ENCODE results near the gene FKRP. TPM values are rescaled to one million over a fixed set of nuclear protein-coding genes. Genes with fewer than 3 reads are reported as not detected.

Gene FKRP
- total and polyA plus RNA-seq, 2 of the 13 experiments (the other 11 are each of a cell fraction or from before 2014, with no cell fraction given) = 7.3 to 9.8 TPM

DNA sequence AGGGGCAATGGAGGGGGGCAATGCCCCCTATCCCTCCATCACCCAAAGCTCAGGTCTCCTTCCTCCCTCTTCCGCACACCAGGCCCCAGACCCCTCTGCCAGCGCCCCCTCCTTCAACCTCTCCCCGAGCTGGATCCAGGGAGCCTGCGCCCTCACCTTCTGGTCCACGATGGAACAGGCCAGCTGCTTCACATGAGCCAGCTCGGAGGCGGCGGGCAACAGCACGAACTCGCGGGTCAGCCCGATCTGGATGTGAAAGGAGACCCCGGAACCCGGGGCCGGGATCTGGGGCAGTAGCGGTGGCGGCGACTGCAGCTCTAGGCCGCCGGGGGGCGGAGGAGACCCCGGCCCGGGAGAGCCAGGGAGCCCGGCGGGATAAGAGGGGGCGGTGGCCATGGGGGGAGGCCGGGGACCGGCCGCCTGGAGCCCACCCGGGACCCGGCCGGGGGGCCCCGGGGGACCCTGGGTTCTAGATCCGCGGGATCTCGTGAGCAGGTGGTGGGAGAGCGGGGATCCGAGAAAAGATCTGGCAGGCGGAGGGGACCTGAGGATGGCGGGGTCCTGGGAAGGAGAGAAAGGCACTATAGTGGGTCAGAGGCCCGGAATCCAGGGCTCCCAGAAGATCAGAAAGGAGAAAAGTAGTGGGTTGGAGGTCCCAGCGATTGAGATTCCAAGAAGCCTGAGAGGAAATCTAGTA is 29.7 kb upstream of the FKRP start (continued):
- TF ChIP-seq ZNF749 (CRISPR knock-in tag; IDR thresholded peaks at IDR 0.05; ENCODE audit: borderline replicate concordance) (no peak), ETV5 (CRISPR knock-in tag; IDR thresholded peaks at IDR 0.05; ENCODE audit: borderline replicate concordance) (0 out of 2 replicates have a peak, but pooled peaks have one; percentile 4), ZNF766 (CRISPR knock-in tag; IDR thresholded peaks at IDR 0.05; ENCODE audit: borderline replicate concordance) (no peak), ZNF274 (CRISPR knock-in tag; IDR thresholded peaks at IDR 0.05) (peak; percentile 19; the same call in 1 of the 2 replicates), POLR2G (IDR thresholded peaks at IDR 0.05; ENCODE audit: low read depth, low read length) (no peak), STAT5B (CRISPR knock-in tag; IDR thresholded peaks at IDR 0.05) (no peak), FOSL1 (CRISPR knock-in tag; IDR thresholded peaks at IDR 0.05; ENCODE audit: borderline replicate concordance) (no peak), KLF16 (CRISPR knock-in tag; IDR thresholded peaks at IDR 0.05) (no peak), ZNF879 (CRISPR knock-in tag; IDR thresholded peaks at IDR 0.05) (no peak), ZFY (CRISPR knock-in tag; IDR thresholded peaks at IDR 0.05) (peak; percentile 47), ZNF329 (CRISPR knock-in tag; IDR thresholded peaks at IDR 0.05; ENCODE audit: low read depth) (no peak), MAF1 (CRISPR knock-in tag; IDR thresholded peaks at IDR 0.05; ENCODE audit: borderline replicate concordance) (no peak), SRY (CRISPR knock-in tag; IDR thresholded peaks at IDR 0.05) (no peak), ZC3H4 (CRISPR knock-in tag; IDR thresholded peaks at IDR 0.05; ENCODE audit: borderline replicate concordance) (no peak), ZSCAN29 (CRISPR knock-in tag; conservative IDR thresholded peaks at IDR 0.05) (no peak), ZNF350 (CRISPR knock-in tag; IDR thresholded peaks at IDR 0.05; ENCODE audit: borderline replicate concordance, low read depth) (0 out of 2 replicates have a peak, but pooled peaks have one; percentile 4), SCMH1 (CRISPR knock-in tag; IDR thresholded peaks at IDR 0.05; ENCODE audit: borderline replicate concordance) (no peak), CBX1 (IDR thresholded peaks at IDR 0.05; ENCODE audit: low read depth) (no peak), HNF4A (CRISPR knock-in tag; IDR thresholded peaks at IDR 0.05) (no peak), POLR2AphosphoS5 (IDR thresholded peaks at IDR 0.05; ENCODE audit: low read depth, low read length) (no peak), ZNF296 (CRISPR knock-in tag; conservative IDR thresholded peaks at IDR 0.05) (no peak)
- TF ChIP-seq, protein P1, sequence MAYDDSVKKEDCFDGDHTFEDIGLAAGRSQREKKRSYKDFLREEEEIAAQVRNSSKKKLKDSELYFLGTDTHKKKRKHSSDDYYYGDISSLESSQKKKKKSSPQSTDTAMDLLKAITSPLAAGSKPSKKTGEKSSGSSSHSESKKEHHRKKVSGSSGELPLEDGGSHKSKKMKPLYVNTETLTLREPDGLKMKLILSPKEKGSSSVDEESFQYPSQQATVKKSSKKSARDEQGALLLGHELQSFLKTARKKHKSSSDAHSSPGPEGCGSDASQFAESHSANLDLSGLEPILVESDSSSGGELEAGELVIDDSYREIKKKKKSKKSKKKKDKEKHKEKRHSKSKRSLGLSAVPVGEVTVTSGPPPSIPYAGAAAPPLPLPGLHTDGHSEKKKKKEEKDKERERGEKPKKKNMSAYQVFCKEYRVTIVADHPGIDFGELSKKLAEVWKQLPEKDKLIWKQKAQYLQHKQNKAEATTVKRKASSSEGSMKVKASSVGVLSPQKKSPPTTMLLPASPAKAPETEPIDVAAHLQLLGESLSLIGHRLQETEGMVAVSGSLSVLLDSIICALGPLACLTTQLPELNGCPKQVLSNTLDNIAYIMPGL (CRISPR knock-in tag; IDR thresholded peaks at IDR 0.05; ENCODE audit: borderline replicate concordance in 1 of 2, low read depth in 1 of 2) = peak in 1 of 2 experiments; percentile 43; a peak in 1 of 4 replicates
- TF ChIP-seq, protein P2, sequence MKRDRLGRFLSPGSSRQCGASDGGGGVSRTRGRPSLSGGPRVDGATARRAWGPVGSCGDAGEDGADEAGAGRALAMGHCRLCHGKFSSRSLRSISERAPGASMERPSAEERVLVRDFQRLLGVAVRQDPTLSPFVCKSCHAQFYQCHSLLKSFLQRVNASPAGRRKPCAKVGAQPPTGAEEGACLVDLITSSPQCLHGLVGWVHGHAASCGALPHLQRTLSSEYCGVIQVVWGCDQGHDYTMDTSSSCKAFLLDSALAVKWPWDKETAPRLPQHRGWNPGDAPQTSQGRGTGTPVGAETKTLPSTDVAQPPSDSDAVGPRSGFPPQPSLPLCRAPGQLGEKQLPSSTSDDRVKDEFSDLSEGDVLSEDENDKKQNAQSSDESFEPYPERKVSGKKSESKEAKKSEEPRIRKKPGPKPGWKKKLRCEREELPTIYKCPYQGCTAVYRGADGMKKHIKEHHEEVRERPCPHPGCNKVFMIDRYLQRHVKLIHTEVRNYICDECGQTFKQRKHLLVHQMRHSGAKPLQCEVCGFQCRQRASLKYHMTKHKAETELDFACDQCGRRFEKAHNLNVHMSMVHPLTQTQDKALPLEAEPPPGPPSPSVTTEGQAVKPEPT (CRISPR knock-in tag; IDR thresholded peaks at IDR 0.05; ENCODE audit: low read depth) = peak; percentile 46; the same call in 1 of the 2 replicates
- TF ChIP-seq, protein P3, sequence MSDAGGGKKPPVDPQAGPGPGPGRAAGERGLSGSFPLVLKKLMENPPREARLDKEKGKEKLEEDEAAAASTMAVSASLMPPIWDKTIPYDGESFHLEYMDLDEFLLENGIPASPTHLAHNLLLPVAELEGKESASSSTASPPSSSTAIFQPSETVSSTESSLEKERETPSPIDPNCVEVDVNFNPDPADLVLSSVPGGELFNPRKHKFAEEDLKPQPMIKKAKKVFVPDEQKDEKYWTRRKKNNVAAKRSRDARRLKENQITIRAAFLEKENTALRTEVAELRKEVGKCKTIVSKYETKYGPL (CRISPR knock-in tag; IDR thresholded peaks at IDR 0.05) = no peak
- TF ChIP-seq, protein P4, sequence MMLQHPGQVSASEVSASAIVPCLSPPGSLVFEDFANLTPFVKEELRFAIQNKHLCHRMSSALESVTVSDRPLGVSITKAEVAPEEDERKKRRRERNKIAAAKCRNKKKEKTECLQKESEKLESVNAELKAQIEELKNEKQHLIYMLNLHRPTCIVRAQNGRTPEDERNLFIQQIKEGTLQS (CRISPR knock-in tag; IDR thresholded peaks at IDR 0.05) = no peak
